GM19193 (cell line): ENCODE data around the gene KAZN.

Experiments
- POLR2A ChIP-seq: IDR thresholded peaks from 4 replicates; pipeline ENCODE4 v1.6.1; 2011; ENCODE audit not compliant: insufficient read depth, insufficient read length; ENCODE audit errors: extremely low read depth

KAZN gene

DNA sequence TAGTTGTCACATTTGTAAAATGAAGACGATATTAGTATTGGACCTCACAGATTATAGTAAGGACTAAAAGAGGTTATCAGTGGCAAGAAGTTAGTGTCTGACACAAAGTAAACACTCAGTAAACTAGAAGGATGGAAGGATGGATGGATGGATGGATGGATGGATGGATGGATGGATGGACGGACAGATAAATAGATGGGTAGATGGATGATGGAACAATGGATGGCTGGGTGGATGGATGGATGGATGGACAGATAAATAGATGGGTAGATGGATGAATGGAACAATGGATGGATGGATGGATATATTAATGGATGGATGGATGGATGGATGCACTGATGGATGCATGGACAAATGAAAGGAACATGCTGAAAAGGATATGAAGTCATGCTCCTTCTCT is 22.3 kb upstream of the KAZN start:
- no peak for TF ChIP-seq POLR2A

DNA sequence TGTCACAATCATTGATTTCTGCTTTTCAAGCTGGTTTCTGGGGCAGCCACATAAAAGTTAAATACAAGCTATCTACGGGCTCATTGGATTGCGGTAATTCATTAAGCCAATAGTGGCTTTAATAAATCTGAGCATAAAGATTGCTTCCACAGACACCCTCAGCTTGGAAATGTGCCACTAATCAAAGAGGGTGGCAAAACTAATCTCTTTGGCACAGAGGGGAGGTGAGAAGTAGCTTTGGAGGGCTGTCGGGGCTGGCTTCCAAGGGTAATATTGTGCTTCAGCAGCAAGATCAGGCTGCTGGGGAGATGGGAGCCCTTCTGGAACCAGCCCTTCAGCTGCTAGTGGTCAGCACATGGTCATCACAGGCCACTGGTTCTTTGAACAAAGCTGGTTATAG is 21.2 kb upstream of the KAZN start:
- TF ChIP-seq POLR2A = no peak

DNA sequence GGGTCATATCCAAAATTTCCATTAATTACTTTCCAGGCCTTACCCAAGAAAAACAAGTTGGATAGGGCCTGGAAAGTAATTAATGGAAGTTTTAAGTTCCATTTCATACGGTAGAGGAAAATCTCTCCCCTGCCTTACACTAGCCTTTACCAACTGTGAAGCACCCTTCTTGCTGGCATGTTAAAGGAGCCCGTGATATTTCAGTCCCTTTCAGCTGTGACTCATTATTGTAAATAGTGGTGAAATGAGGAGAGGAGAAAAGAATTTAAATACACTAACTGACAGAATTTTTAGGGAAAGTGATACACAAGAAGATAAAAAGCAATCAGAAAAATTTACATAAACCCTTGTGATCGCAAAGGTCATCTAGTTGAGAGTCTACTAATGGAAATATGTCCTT is 20.3 kb upstream of the KAZN start:
- TF ChIP-seq POLR2A = no peak

- TF ChIP-seq POLR2A = no peak
Observed at GRCh38 chr1:14580986-14581385, 17.5 kb upstream of the KAZN start.

GRCh38 chr1:14583788-14584187 is 14.7 kb upstream of the KAZN start:
- TF ChIP-seq POLR2A = no peak

- no peak for TF ChIP-seq POLR2A
Observed at GRCh38 chr1:14585728-14586127, 12.8 kb upstream of the KAZN start.

DNA sequence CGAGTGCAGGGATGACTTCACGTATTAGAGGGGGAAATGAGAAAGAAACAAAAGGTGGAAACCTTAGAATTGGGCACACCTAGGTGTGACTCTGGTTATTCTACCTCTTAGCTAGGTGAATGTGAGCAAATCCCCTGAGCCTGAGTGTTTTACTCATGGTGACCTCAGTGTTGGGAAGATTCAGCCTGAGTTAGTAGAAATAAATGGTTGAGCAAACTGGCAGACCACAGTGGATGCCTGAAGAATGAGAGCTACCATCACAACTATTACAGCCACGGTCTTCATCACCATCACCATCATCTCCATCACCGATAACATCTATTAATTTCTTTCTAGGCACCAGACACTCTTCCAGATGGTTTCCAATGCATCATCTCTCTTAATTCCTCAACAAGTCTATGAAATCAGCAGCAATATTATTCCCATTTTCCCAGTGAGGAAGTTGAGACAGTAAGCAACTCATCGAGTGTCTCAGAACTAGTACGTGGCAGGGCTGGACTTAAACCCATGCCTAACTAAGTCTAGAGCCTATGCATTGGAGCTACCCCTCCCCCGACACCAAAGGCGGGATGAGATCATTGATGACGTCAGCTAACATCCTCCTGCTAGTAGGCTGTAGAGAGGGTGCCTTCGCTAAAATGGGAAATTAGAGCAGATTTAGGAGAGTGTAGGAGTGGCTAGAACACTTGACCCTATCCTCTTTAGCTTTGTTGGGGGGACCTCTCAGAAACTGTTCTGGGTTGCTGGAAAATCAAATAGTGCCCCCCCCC is 7.9 kb upstream of the KAZN start:
- no peak for TF ChIP-seq POLR2A

GRCh38 chr1:14591600-14591999 is 6.9 kb upstream of the KAZN start:
- TF ChIP-seq POLR2A = no peak

GRCh38 chr1:14592004-14592631 is 6.4 kb upstream of the KAZN start:
- no peak for TF ChIP-seq POLR2A

- TF ChIP-seq POLR2A = no peak
Observed at GRCh38 chr1:14593302-14593701, 5.2 kb upstream of the KAZN start.

GRCh38 chr1:14594045-14594444 is 4.4 kb upstream of the KAZN start:
- TF ChIP-seq POLR2A = no peak

GRCh38 chr1:14596591-14596990 is 1.9 kb upstream of the KAZN start:
- no peak for TF ChIP-seq POLR2A

- no peak for TF ChIP-seq POLR2A
Observed at GRCh38 chr1:14597343-14598006, 1.0 kb upstream of the KAZN start.

- no peak for TF ChIP-seq POLR2A
Observed at GRCh38 chr1:14598007-14598497, 433 bp upstream of the KAZN start.

- TF ChIP-seq POLR2A = no peak
Observed at GRCh38 chr1:14599183-14599791, 802 bp downstream of the KAZN start.
